OCI-LY7 (cell line): ENCODE data around the gene TC2N. TPM values are rescaled to one million over a fixed set of nuclear protein-coding genes. Genes with fewer than 3 reads are reported as not detected.

ENCODE experiments used
- BruUV-seq: library from RNA; stranded (reverse); fragments of 400-500 nt; replicated peaks from 2 replicates; lab custom pipeline; 2021; lab: Mats Ljungman, UMichigan
- CTCF ChIA-PET: fragments of 300-600 bp; sonication (Branson Sonifier 250); formaldehyde crosslinking; loops from one replicate; lab custom pipeline; 2022; ENCODE audit warnings: antibody characterized with exemption; ENCODE audit not compliant: unreplicated experiment; lab: Charles Lee
- POLR2A ChIA-PET: fragments of 300-600 bp; sonication (Branson Sonifier 250); formaldehyde crosslinking; loops from one replicate; lab custom pipeline; 2022; ENCODE audit warnings: antibody characterized with exemption; lab: Charles Lee
- DNase-seq: peaks from one replicate; pipeline ENCODE4 v3.0.0-alpha.2; 2015; ENCODE audit warnings: low spot score
- H2AFZ ChIP-seq: fragments of 200-600 bp; sonication (generic), shearing (Covaris generic); 2 replicates; pipeline ENCODE4 v1.6.1; 2014; ENCODE audit warnings: mild to moderate bottlenecking, antibody characterized with exemption, low read length, moderate library complexity
- H3K27ac ChIP-seq: fragments of 200-600 bp; sonication (generic); 2 replicates; pipeline ENCODE4 v1.5.1; 2014; ENCODE audit warnings: mixed run types, low read depth, mild to moderate bottlenecking, moderate library complexity, low read length, inconsistent platforms; ENCODE audit not compliant: poor library complexity, severe bottlenecking
- H3K36me3 ChIP-seq: fragments of 200-600 bp; sonication (generic); 2 replicates; pipeline ENCODE4 v1.6.1; 2014; ENCODE audit warnings: mild to moderate bottlenecking, antibody characterized with exemption, low read length, moderate library complexity, mixed read lengths; ENCODE audit not compliant: insufficient read depth
- H3K4me1 ChIP-seq: fragments of 200-600 bp; sonication (generic); 2 replicates; pipeline ENCODE4 v1.5.1; 2014; ENCODE audit warnings: mild to moderate bottlenecking, low read length; ENCODE audit not compliant: insufficient read depth, poor library complexity, severe bottlenecking
- H3K4me2 ChIP-seq: fragments of 200-600 bp; sonication (generic); 2 replicates; pipeline ENCODE4 v1.6.1; 2014; ENCODE audit warnings: mild to moderate bottlenecking, low read length
- H3K4me3 ChIP-seq: fragments of 200-600 bp; sonication (generic); 2 replicates; pipeline ENCODE4 v1.5.1; 2014; ENCODE audit warnings: mild to moderate bottlenecking, low read depth, low read length; ENCODE audit not compliant: poor library complexity, severe bottlenecking
- H3K79me2 ChIP-seq: fragments of 200-600 bp; sonication (generic); 2 replicates; pipeline ENCODE4 v1.6.1; 2016; ENCODE audit warnings: low read depth, mild to moderate bottlenecking, low read length, moderate library complexity, mixed read lengths; ENCODE audit not compliant: insufficient read depth
- H3K9me2 ChIP-seq: fragments of 200-600 bp; sonication (generic); 2 replicates; pipeline ENCODE4 v1.6.1; 2016; ENCODE audit warnings: mild to moderate bottlenecking, low read length, mixed read lengths; ENCODE audit not compliant: insufficient read depth
- H3K9me3 ChIP-seq: fragments of 200-600 bp; sonication (generic); 2 replicates; pipeline ENCODE4 v1.6.1; 2014; ENCODE audit warnings: mild to moderate bottlenecking, mixed run types, low read length, mixed read lengths
- H4K20me1 ChIP-seq: fragments of 200-600 bp; sonication (generic); 2 replicates; pipeline ENCODE4 v1.6.1; 2014; ENCODE audit warnings: mild to moderate bottlenecking, antibody characterized with exemption, low read length, moderate library complexity, mixed read lengths; ENCODE audit not compliant: insufficient read depth
- EZH2phosphoT487 ChIP-seq: fragments of 200-600 bp; sonication (generic); IDR thresholded peaks from 2 replicates; pipeline ENCODE4 v1.6.1; 2018; ENCODE audit warnings: low read depth, borderline replicate concordance, mild to moderate bottlenecking, mixed run types, antibody characterized with exemption, low read length, moderate library complexity, mixed read lengths
- intact Hi-C: fragments of 100-400 bp; cut with micrococcal nuclease; formaldehyde crosslinking; loops from one replicate; pipeline ENCODE4 v1.10.0; 2022; ENCODE audit not compliant: unreplicated experiment
- total RNA-seq, 2 experiments: library from RNA; depleted of rRNA in 1 of 2; stranded (reverse); fragments of >200 nt in 1 of 2; shearing (Covaris generic) in 1 of 2; gene quantifications; 2 replicates each; pipeline ENCODE4 v1.2.3, GENCODE V29; 2014 to 2022
- TF ChIP-seq, protein P1 (sequence below): fragments of 200-600 bp; sonication (generic); conservative IDR thresholded peaks from 2 replicates; pipeline ENCODE4 v1.5.1; 2014; ENCODE audit warnings: mild to moderate bottlenecking, antibody characterized with exemption, low read length, moderate library complexity, mixed read lengths

The TC2N gene
- total RNA-seq, 2 experiments from 2014 or later = 0.57 TPM; not detected in 1

DNA sequence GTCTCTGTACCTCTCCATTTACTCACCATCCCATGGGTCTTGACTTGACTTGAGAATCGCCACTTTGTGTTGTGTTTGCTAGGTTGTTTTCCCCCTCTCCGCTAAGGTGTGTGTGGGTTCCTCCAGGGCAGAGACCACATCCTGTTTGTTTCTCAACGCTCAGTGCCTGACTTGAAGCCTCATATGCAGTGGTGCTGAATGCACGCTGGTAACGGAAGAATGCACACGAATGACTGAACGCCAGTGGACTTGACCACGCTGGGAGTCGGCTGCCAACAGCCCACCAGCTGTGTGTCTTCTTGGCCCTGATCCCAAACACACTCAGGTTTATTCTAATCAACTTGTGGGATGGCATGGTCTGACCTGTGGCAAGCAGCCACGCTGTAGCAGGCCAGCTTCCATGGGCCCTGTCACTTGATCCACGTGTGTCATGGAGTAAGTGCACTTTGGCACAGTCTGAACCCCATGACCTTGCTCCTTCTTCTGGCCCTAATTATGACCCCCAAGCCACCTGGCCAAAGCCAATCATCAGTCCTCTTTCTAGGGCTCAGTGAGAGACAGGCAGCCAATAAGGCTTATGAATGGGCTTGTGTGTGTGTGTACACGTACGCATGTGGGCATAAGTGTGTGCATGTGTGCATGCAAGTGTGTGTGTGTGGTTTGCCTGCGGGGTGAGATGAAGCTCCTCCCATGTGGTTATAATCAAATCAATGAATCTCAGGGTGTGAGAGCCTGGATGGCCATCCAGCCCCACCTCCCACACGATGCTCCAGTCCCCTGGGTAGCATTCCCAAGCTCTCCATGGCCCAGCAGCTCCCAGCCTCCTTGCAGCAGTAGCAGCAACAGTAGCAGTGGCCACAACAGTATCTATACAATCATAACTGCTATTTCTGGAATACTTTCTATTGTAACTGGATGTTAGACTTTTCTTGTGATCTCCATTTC is 6.4 kb upstream of the TC2N start:
- ChIA-PET CTCF (interaction anchor here (0.6 kb wide), 1 partner anchor 34 kb away, joined by 3 read pairs; no protein-coding TSS in a partner anchor), POLR2A (interaction anchor here (0.8 to 2.9 kb wide), 2 partner anchors 10 to 80 kb away, joined by 3 to 26 read pairs; no protein-coding TSS in a partner anchor)
- Histone ChIP-seq H2AFZ (peak overlapping the region; percentile 50; the same call in 1 of the 2 replicates), H3K4me2 (peak overlapping the region; percentile 69), H3K9me3 (no peaks in the 10 kb centered on the region), H4K20me1 (no peaks in the 10 kb centered on the region), H3K9me2 (no peaks in the 10 kb centered on the region), H3K79me2 (no peaks in the 10 kb centered on the region), H3K36me3 (no peaks in the 10 kb centered on the region), H3K4me1 (peaks cover 58% of the 10 kb centered on the region), H3K4me3 (peak overlapping the region; percentile 20), H3K27ac (peak overlapping the region; percentile 80)
- DNase-seq = peak; percentile 89
- intact Hi-C loops = no loop called here
- no TSS peak for BruUV-seq
- TF ChIP-seq, protein P1, sequence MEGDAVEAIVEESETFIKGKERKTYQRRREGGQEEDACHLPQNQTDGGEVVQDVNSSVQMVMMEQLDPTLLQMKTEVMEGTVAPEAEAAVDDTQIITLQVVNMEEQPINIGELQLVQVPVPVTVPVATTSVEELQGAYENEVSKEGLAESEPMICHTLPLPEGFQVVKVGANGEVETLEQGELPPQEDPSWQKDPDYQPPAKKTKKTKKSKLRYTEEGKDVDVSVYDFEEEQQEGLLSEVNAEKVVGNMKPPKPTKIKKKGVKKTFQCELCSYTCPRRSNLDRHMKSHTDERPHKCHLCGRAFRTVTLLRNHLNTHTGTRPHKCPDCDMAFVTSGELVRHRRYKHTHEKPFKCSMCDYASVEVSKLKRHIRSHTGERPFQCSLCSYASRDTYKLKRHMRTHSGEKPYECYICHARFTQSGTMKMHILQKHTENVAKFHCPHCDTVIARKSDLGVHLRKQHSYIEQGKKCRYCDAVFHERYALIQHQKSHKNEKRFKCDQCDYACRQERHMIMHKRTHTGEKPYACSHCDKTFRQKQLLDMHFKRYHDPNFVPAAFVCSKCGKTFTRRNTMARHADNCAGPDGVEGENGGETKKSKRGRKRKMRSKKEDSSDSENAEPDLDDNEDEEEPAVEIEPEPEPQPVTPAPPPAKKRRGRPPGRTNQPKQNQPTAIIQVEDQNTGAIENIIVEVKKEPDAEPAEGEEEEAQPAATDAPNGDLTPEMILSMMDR = no peak
- TF ChIP-seq EZH2phosphoT487 = no peak

DNA sequence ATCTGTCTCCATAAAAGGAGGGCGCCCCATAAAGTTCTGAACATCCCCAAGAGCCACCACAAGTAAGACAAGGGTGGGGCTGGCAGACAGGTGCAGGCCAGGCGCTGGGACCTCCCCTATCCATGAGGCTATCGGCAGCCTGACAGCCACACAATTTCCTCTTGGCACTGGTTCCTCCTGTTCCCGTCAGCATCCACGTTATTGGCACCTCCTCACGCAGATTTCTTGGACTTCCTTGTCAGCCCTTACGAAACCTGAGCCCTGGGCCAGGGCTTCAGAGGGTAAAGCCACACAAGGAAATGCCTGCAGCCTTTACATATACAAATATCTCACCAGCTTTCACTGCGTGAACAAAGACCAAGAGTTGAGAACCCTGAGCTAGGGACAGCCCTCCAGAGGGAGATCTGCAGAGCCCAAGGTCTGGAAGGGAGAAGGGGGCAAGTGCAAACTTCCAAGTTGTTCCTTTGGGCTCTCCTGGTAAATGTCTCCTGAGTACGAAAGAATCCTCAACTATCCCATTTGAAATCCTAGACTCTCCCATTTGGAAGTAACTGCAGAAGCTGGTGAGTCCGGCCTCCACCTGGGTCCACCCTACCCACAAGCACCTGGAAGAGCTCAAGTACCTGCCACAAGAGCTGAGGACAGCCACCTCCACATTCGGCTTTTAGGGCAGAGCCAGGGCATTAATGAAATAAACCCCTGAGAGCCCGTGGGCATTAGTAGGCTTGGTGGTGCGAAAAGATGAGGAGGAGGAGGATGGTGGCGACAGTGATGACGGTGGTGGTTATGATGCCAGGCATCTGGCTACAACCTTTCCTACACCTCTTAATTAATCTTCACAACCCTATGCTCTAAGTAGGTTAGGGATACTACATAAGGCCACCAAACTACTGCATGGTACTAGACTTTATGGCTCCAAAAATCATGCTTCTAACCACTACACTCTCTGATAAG is 5.5 kb upstream of the TC2N start:
- Histone ChIP-seq H3K27ac (peak overlapping the region; percentile 80), H3K4me3 (peak overlapping the region; percentile 20), H2AFZ (peak overlapping the region; percentile 50), H3K4me2 (peak overlapping the region; percentile 69), H3K4me1 (peaks cover 52% of the 10 kb centered on the region), H3K36me3 (no peaks in the 10 kb centered on the region), H3K9me3 (no peaks in the 10 kb centered on the region), H3K9me2 (no peaks in the 10 kb centered on the region), H4K20me1 (no peaks in the 10 kb centered on the region), H3K79me2 (no peaks in the 10 kb centered on the region)
- DNase-seq = peak; percentile 53
- TF ChIP-seq, protein P1 = no peak
- TF ChIP-seq EZH2phosphoT487 = no peak
- intact Hi-C loops = no loop called here
- POLR2A ChIA-PET = interaction anchor here (2.9 kb wide), 1 partner anchor 9 kb away, joined by 26 read pairs; no protein-coding TSS in a partner anchor
- no TSS peak for BruUV-seq
- CTCF ChIA-PET = interaction anchor here (0.6 kb wide), 1 partner anchor 33 kb away, joined by 3 read pairs; no protein-coding TSS in a partner anchor
